Stimulated activated CD4-positive, alpha-beta T cell treated with anti-CD3 and anti-CD28 coated beads, Interleukin-2, amount 100 ng/mL, for 24 hours (primary cell): ENCODE measurements around the gene DHFR2.
"Not testable (repeated sequence)": the region's sequence is repeated elsewhere in the genome, so short reads cannot be mapped to it uniquely, and the experiment has no call there.

Experiments used
- DNase-seq, 2 donors: peaks; one replicate each; pipeline ENCODE4 v3.0.0-alpha.2; 2020

Gene DHFR2

GRCh38 chr3:94064243-94064860 is 1.6 kb upstream of the DHFR2 start:
- DNase-seq: no peak

GRCh38 chr3:94063496-94064119 is 892 bp upstream of the DHFR2 start:
- no peak for DNase-seq

- DNase-seq: no peak
Observed at GRCh38 chr3:94061297-94061696, 1.4 kb downstream of the DHFR2 start.

GRCh38 chr3:94050546-94050945 is 12.2 kb downstream of the DHFR2 start:
- no peak for DNase-seq

- DNase-seq: no peak
Observed at GRCh38 chr3:94049267-94049666, 13.4 kb downstream of the DHFR2 start.

GRCh38 chr3:94046533-94046932 is 16.2 kb downstream of the DHFR2 start:
- DNase-seq: no peak

- DNase-seq: not testable (repeated sequence)
Observed at GRCh38 chr3:94044100-94044936, 18.4 kb downstream of the DHFR2 start.

- no peak for DNase-seq
Observed at GRCh38 chr3:94043285-94043684, 19.4 kb downstream of the DHFR2 start.

- no peak for DNase-seq
Observed at GRCh38 chr3:94036909-94037507, 25.7 kb downstream of the DHFR2 start.

- no peak for DNase-seq
Observed at GRCh38 chr3:94028093-94028837, 34.5 kb downstream of the DHFR2 start, which contains the start of gene STX19. STX19 (minus strand) TSS chr3:94028597; CDS start chr3:94015269, 13,328 bp downstream.

GRCh38 chr3:94026623-94027022 is 36.1 kb downstream of the DHFR2 start:
- DNase-seq: no peak

GRCh38 chr3:94024385-94024784 is 38.3 kb downstream of the DHFR2 start:
- no peak for DNase-seq

GRCh38 chr3:94020293-94020692 is 42.4 kb downstream of the DHFR2 start:
- no peak for DNase-seq

GRCh38 chr3:94019659-94020058 is 43.1 kb downstream of the DHFR2 start:
- DNase-seq: no peak

GRCh38 chr3:94015025-94015424 is 47.7 kb downstream of the DHFR2 start:
- DNase-seq: no peak

GRCh38 chr3:94012185-94012584 is 50.5 kb downstream of the DHFR2 start:
- no peak for DNase-seq

- DNase-seq: no peak
Observed at GRCh38 chr3:94011233-94011711, 51.4 kb downstream of the DHFR2 start.

- no peak for DNase-seq
Observed at GRCh38 chr3:94009608-94010007, 53.1 kb downstream of the DHFR2 start.

GRCh38 chr3:94008253-94008652 is 54.5 kb downstream of the DHFR2 start:
- no peak for DNase-seq
